Adrenal gland (tissue), 5 donors: Measurements from ENCODE around the gene ARHGAP5.

Experiments
- POLR2A ChIP-seq, 2 donors: fragments of 450-650 bp; IDR thresholded peaks; one replicate each; pipeline ENCODE4 v1.6.1; 2017; ENCODE audit warnings: antibody characterized with exemption in 2 of 2, mild to moderate bottlenecking in 2 of 2, moderate library complexity in 1 of 2
- TF ChIP-seq, protein P1 (sequence below), 6 experiments: fragments of 450-650 bp in 4 of 6; fragments of 200-600 bp in 2 of 6; sonication (generic) in 1 of 6; IDR thresholded peaks; 1 replicate in 5 of 6; 2 replicates in 1 of 6; pipeline versions ENCODE4 v1.5.1 to v1.8.0; 2016 to 2021; ENCODE audit warnings: antibody characterized with exemption in 6 of 6, mild to moderate bottlenecking in 2 of 6, moderate library complexity in 1 of 6
- donor health status: DM: no; HTN: no; CAD: no.

DNA sequence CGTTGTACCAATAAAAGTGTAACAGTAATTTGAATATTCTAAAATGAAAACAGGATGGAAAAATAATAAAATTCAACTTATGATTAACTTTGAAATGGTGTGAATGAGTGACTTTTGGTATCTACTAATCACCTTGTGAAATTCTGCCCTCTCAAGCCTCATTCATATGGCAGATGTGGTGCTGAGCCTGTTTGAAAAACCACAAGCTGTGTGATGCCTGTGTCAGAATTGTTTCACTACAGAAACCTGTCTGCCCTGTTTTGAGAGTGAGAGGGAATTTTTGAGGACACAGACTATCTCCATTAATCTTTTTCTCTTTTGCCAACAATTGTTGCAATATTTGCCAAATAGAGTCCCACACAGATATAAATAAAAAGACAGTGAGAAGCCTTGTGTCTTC lies 120.8 kb downstream of the ARHGAP5 start:
- TF ChIP-seq, protein P1, sequence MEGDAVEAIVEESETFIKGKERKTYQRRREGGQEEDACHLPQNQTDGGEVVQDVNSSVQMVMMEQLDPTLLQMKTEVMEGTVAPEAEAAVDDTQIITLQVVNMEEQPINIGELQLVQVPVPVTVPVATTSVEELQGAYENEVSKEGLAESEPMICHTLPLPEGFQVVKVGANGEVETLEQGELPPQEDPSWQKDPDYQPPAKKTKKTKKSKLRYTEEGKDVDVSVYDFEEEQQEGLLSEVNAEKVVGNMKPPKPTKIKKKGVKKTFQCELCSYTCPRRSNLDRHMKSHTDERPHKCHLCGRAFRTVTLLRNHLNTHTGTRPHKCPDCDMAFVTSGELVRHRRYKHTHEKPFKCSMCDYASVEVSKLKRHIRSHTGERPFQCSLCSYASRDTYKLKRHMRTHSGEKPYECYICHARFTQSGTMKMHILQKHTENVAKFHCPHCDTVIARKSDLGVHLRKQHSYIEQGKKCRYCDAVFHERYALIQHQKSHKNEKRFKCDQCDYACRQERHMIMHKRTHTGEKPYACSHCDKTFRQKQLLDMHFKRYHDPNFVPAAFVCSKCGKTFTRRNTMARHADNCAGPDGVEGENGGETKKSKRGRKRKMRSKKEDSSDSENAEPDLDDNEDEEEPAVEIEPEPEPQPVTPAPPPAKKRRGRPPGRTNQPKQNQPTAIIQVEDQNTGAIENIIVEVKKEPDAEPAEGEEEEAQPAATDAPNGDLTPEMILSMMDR (IDR thresholded peaks at IDR 0.05) = no peak
- no peak for TF ChIP-seq POLR2A (IDR thresholded peaks at IDR 0.05)
